Activated naive CD4-positive, alpha-beta T cell treated with anti-CD3 and anti-CD28 coated beads, Interleukin-2, amount 50 U/mL, for 72 hours (primary cell): ENCODE measurements around the gene IL37. TPM values are rescaled to one million over a fixed set of nuclear protein-coding genes. Genes with fewer than 3 reads are reported as not detected.

Experiments used
- ATAC-seq, 2 donors: fragments of 150-1000 bp; cut with Tn5 transposase; 2 replicates each; pipeline ENCODE4 v1.10.0; 2021; ENCODE audit warnings: mild to moderate bottlenecking in 2 of 2, moderate library complexity in 2 of 2
- DNase-seq, 2 donors: peaks; one replicate each; pipeline ENCODE4 v3.0.0; 2021 to 2022; ENCODE audit warnings: low spot score in 2 of 2
- H3K27ac Mint-ChIP-seq, 2 donors: one replicate each; pipeline ENCODE4 v1.8.0; 2022; ENCODE audit warnings: mild to moderate bottlenecking in 2 of 2, mixed read lengths in 2 of 2
- H3K36me3 Mint-ChIP-seq, 2 donors: one replicate each; pipeline ENCODE4 v1.8.0; 2022; ENCODE audit warnings: mixed read lengths in 2 of 2
- H3K9me3 Mint-ChIP-seq, 2 donors: one replicate each; pipeline ENCODE4 v1.8.0; 2022; ENCODE audit warnings: mixed read lengths in 2 of 2
- total RNA-seq, 2 donors: library from RNA; stranded (reverse); gene quantifications; one replicate each; pipeline ENCODE4 v1.2.3, GENCODE V29; 2022

The IL37 gene
- total RNA-seq, 2 donors from 2014 or later = 0.32 TPM; not detected in 1

DNA sequence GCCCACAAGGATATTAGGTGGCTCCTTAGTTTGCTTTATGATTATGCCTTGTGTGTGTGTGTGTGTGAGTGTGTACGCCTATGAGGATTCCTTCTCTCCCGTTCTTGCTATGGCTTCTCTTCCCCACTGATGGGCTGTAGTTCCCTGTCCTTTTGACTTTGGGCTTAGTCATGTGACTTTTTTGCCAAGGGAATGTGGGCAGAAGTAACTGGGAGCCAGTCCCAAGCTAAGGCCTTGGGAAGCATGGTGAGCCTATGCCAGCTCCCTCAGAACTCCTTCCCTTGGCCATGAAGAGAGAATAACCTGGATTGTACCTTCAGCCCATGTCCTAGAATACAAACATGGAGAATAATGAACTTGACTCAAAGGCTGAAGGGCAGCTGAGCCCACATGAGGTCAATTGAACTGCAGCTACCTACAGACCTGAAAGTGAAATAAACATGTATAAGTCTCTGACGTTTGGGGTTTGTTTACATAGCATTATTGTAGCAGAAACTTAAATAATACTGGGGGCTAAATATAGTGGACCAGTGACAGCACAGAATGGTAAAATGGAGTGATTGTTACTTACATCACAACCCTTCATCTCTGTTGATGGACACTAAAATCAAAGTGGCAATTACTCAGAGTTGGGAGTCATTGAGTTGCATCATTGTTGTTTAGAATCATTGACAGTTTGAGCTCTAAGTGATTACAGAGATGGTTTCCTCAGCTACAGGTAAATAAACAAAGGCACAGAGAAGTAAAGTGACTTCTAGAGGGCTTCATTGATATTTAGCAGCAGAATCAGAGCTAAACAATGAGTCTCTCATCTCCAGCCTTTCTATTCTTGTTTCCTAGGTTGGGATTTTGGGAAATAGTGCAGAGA lies 51.6 kb downstream of the IL37 start:
- H3K9me3 Mint-ChIP-seq = no peaks in the 10 kb centered on the region
- ATAC-seq = no peak
- H3K27ac Mint-ChIP-seq = peak overlapping the region in 1 of 2 donors; percentile 41
- no peaks in the 10 kb centered on the region for H3K36me3 Mint-ChIP-seq
- DNase-seq = no peak

DNA sequence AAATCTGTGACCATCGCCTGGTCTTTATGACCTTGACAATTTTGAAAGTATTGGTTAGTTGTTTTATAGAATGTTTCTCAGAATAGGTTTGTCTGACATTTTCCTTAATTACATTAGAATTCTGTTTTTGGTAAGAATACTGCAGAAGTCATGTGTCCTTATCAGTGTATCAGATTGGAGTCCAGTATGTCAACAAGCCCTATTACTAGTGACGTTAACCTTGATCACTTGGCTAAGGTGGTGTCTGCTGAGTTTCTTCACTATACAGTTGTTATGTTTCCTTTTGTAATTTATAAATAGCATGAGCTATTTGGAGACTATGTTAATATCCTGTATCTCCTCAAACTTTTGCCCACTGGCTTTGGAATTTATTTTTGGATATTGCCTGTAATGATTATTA lies 56.1 kb downstream of the IL37 start:
- Mint-ChIP-seq H3K9me3 (no peaks in the 10 kb centered on the region), H3K27ac (no peak overlapping the region), H3K36me3 (no peaks in the 10 kb centered on the region)
- ATAC-seq (no peak), DNase-seq (no peak)

Other genes starting within 250 kb of the IL37 start
- gene NT5DC4, start 190.1 kb upstream of the IL37 start, total RNA-seq = not detected
- 10 to 100 TPM; 22.5 to 55.6 TPM for gene CKAP2L, start 146.6 kb upstream of the IL37 start, total RNA-seq
- gene IL1A, start 126.7 kb upstream of the IL37 start, total RNA-seq = 1 to 10 TPM in 1 of 2 donors, under 1 TPM in 1; 0.49 to 2.0 TPM
- gene IL1B, start 74.4 kb upstream of the IL37 start, total RNA-seq = under 1 TPM in 1 of 2 donors, not detected in 1; 0.25 TPM
- gene IL36G, start 66.8 kb downstream of the IL37 start, total RNA-seq = not detected
- not detected for gene IL36A, start 94.3 kb downstream of the IL37 start, total RNA-seq
- gene IL36B, start 141.7 kb downstream of the IL37 start, total RNA-seq = not detected
- gene IL36RN, start 148.0 kb downstream of the IL37 start, total RNA-seq = not detected
- not detected for gene IL1F10, start 156.8 kb downstream of the IL37 start, total RNA-seq
- gene IL1RN, start 216.4 kb downstream of the IL37 start, total RNA-seq = 1 to 10 TPM; 1.6 to 2.1 TPM